Loucy (cell line): ENCODE measurements around the gene PARP12.

Experiments used
- CTCF ChIP-seq: fragments of 200-600 bp; sonication (generic); conservative IDR thresholded peaks from 2 replicates; pipeline ENCODE4 v1.5.1; 2014; ENCODE audit warnings: mild to moderate bottlenecking, antibody characterized with exemption, low read length
- EZH2phosphoT487 ChIP-seq: fragments of 200-600 bp; IDR thresholded peaks from 2 replicates; pipeline ENCODE4 v1.6.1; 2018; ENCODE audit warnings: antibody characterized with exemption, mild to moderate bottlenecking, moderate library complexity, borderline replicate concordance

GRCh38 chr7:140029072-140029471 is 33.7 kb downstream of the PARP12 start:
- TF ChIP-seq CTCF (no peak), EZH2phosphoT487 (no peak)
